GM20431 (cell line): ENCODE measurements around the gene NR6A1.

Experiments
- in situ Hi-C: fragments of 300-500 bp; cut with MseI, MboI; formaldehyde crosslinking; loops from one replicate; pipeline ENCODE4 v1.15.0; 2020; ENCODE audit warnings: low sequenced_read_pairs; ENCODE audit not compliant: unreplicated experiment

Gene NR6A1

GRCh38 chr9:124553738-124554137 lies 217.4 kb downstream of the NR6A1 start:
- in situ Hi-C loops: no loop called here

- in situ Hi-C loops: no loop called here
Measured at GRCh38 chr9:124552273-124552605, 218.9 kb downstream of the NR6A1 start.

- in situ Hi-C loops: no loop called here
Measured at GRCh38 chr9:124551472-124552272, 219.4 kb downstream of the NR6A1 start.

GRCh38 chr9:124550072-124550471 lies 221.0 kb downstream of the NR6A1 start:
- in situ Hi-C loops: no loop called here

GRCh38 chr9:124549016-124549415 lies 222.1 kb downstream of the NR6A1 start:
- in situ Hi-C loops: no loop called here

- in situ Hi-C loops: no loop called here
Measured at GRCh38 chr9:124544535-124544934, 226.6 kb downstream of the NR6A1 start.

- in situ Hi-C loops: no loop called here
Measured at GRCh38 chr9:124541824-124542223, 229.3 kb downstream of the NR6A1 start.

GRCh38 chr9:124537926-124538325 lies 233.2 kb downstream of the NR6A1 start:
- in situ Hi-C loops: no loop called here

GRCh38 chr9:124535846-124536245 lies 235.3 kb downstream of the NR6A1 start:
- in situ Hi-C loops: no loop called here

- in situ Hi-C loops: no loop called here
Measured at GRCh38 chr9:124532897-124533296, 238.2 kb downstream of the NR6A1 start.

- in situ Hi-C loops: no loop called here
Measured at GRCh38 chr9:124531115-124531514, 240.0 kb downstream of the NR6A1 start.

- in situ Hi-C loops: no loop called here
Measured at GRCh38 chr9:124530246-124530645, 240.9 kb downstream of the NR6A1 start.

GRCh38 chr9:124527781-124528180 lies 243.3 kb downstream of the NR6A1 start:
- in situ Hi-C loops: no loop called here

GRCh38 chr9:124526174-124526573 lies 244.9 kb downstream of the NR6A1 start:
- in situ Hi-C loops: no loop called here

GRCh38 chr9:124522121-124523098 lies 248.7 kb downstream of the NR6A1 start:
- in situ Hi-C loops: no loop called here

GRCh38 chr9:124521142-124521541 lies 250.0 kb downstream of the NR6A1 start:
- in situ Hi-C loops: no loop called here

- in situ Hi-C loops: no loop called here
Measured at GRCh38 chr9:124520206-124520596, 250.9 kb downstream of the NR6A1 start.

GRCh38 chr9:124518116-124518515 lies 253.0 kb downstream of the NR6A1 start:
- in situ Hi-C loops: no loop called here

GRCh38 chr9:124517600-124517999 lies 253.5 kb downstream of the NR6A1 start:
- in situ Hi-C loops: no loop called here

- in situ Hi-C loops: no loop called here
Measured at GRCh38 chr9:124514874-124515273, 256.2 kb downstream of the NR6A1 start.

- in situ Hi-C loops: no loop called here
Measured at GRCh38 chr9:124514125-124514524, 257.0 kb downstream of the NR6A1 start.
